HG03565 (cell line): ENCODE measurements around the gene KMT2C.
"Not testable (repeated sequence)": the region's sequence is repeated elsewhere in the genome, so short reads cannot be mapped to it uniquely, and the experiment has no call there.

Experiments used
- ATAC-seq: cut with Tn5 transposase; IDR thresholded peaks from one replicate; pipeline ENCODE4 v1.9.1; 2021; ENCODE audit warnings: mild to moderate bottlenecking, moderate library complexity; ENCODE audit not compliant: unreplicated experiment

The KMT2C gene

GRCh38 chr7:152365982-152366603 lies 69.7 kb downstream of the KMT2C start:
- no peak for ATAC-seq

GRCh38 chr7:152363798-152364197 lies 72.0 kb downstream of the KMT2C start:
- ATAC-seq: no peak

- no peak for ATAC-seq
Observed at GRCh38 chr7:152362128-152362926, 73.5 kb downstream of the KMT2C start.

- ATAC-seq: peak; percentile 49
Observed at GRCh38 chr7:152355474-152356057, 80.2 kb downstream of the KMT2C start.

- ATAC-seq: no peak
Observed at GRCh38 chr7:152354061-152354460, 81.7 kb downstream of the KMT2C start.

- ATAC-seq: not testable (repeated sequence)
Observed at GRCh38 chr7:152353281-152353680, 82.5 kb downstream of the KMT2C start.

GRCh38 chr7:152351747-152352146 lies 84.1 kb downstream of the KMT2C start:
- ATAC-seq: not testable (repeated sequence)

- ATAC-seq: no peak
Observed at GRCh38 chr7:152351168-152351567, 84.6 kb downstream of the KMT2C start.

GRCh38 chr7:152347888-152348287 lies 87.9 kb downstream of the KMT2C start:
- no peak for ATAC-seq

GRCh38 chr7:152344253-152344652 lies 91.5 kb downstream of the KMT2C start:
- no peak for ATAC-seq

GRCh38 chr7:152342796-152343195 lies 93.0 kb downstream of the KMT2C start:
- no peak for ATAC-seq

- ATAC-seq: no peak
Observed at GRCh38 chr7:152341914-152342236, 93.9 kb downstream of the KMT2C start.

GRCh38 chr7:152341039-152341913 lies 94.5 kb downstream of the KMT2C start:
- no peak for ATAC-seq

GRCh38 chr7:152340161-152340560 lies 95.6 kb downstream of the KMT2C start:
- ATAC-seq: no peak

- ATAC-seq: no peak
Observed at GRCh38 chr7:152338561-152338960, 97.2 kb downstream of the KMT2C start.

- no peak for ATAC-seq
Observed at GRCh38 chr7:152336754-152337368, 98.9 kb downstream of the KMT2C start.

GRCh38 chr7:152335900-152336571 lies 99.8 kb downstream of the KMT2C start:
- ATAC-seq: no peak

- ATAC-seq: no peak
Observed at GRCh38 chr7:152333134-152333533, 102.7 kb downstream of the KMT2C start.

GRCh38 chr7:152330827-152331226 lies 105.0 kb downstream of the KMT2C start:
- ATAC-seq: no peak

GRCh38 chr7:152329469-152329868 lies 106.3 kb downstream of the KMT2C start:
- no peak for ATAC-seq
